Tibial nerve (tissue), 4 donors: ENCODE data around the gene POLDIP2. TPM values are rescaled to one million over a fixed set of nuclear protein-coding genes. Genes with fewer than 3 reads are reported as not detected.

Source experiments
- DNase-seq, 2 donors: peaks; one replicate each; pipeline ENCODE4 v3.0.0-alpha.2; 2019; ENCODE audit warnings: low spot score in 2 of 2
- H3K27ac ChIP-seq, 4 donors: fragments of 200-600 bp; sonication (generic) in 3 of 4; one replicate each; pipeline ENCODE4 v1.5.1; 2017 to 2019; ENCODE audit warnings: mild to moderate bottlenecking in 1 of 4
- H3K27me3 ChIP-seq, 2 donors: fragments of 200-600 bp; sonication (generic) in 1 of 2; one replicate each; pipeline versions ENCODE4 v1.5.1 to v1.6.0; 2017 to 2019
- H3K36me3 ChIP-seq, 3 donors: fragments of 200-600 bp; sonication (generic); one replicate each; pipeline ENCODE4 v1.5.1; 2018 to 2019
- H3K4me1 ChIP-seq, 4 donors: fragments of 200-600 bp; sonication (generic) in 3 of 4; one replicate each; pipeline ENCODE4 v1.5.1; 2017 to 2019
- H3K4me3 ChIP-seq, 4 donors: fragments of 200-600 bp; sonication (generic) in 3 of 4; one replicate each; pipeline ENCODE4 v1.5.1; 2017 to 2019; ENCODE audit warnings: mild to moderate bottlenecking in 1 of 4, moderate library complexity in 1 of 4
- H3K9me3 ChIP-seq, 4 donors: fragments of 200-600 bp; sonication (generic) in 3 of 4; one replicate each; pipeline ENCODE4 v1.5.1; 2017 to 2019
- CTCF ChIP-seq, 5 experiments: fragments of 200-600 bp in 3 of 5; fragments of 450-650 bp in 2 of 5; sonication (generic) in 3 of 5; IDR thresholded peaks; one replicate each; pipeline ENCODE4 v1.5.1; 2016 to 2019; ENCODE audit warnings: antibody characterized with exemption in 5 of 5, mild to moderate bottlenecking in 3 of 5, moderate library complexity in 2 of 5
- EP300 ChIP-seq, 2 donors: sonication (generic); formaldehyde crosslinking; IDR thresholded peaks; one replicate each; pipeline ENCODE4 v1.6.1; 2017; ENCODE audit warnings: antibody characterized with exemption in 2 of 2, mild to moderate bottlenecking in 1 of 2
- POLR2A ChIP-seq, 2 donors: fragments of 450-650 bp; IDR thresholded peaks; one replicate each; pipeline ENCODE4 v1.6.1; 2017; ENCODE audit warnings: antibody characterized with exemption in 2 of 2, mild to moderate bottlenecking in 2 of 2, moderate library complexity in 2 of 2
- WGBS, 2 donors: methylation state at CpG; one replicate each; pipeline ENCODE4 v1.1.5; 2018; 5-methylcytosine and 5-hydroxymethylcytosine counted together
- total RNA-seq, 4 donors: library from RNA; depleted of rRNA; stranded (reverse); fragments of >200 nt; gene quantifications; one replicate each; pipeline ENCODE4 v1.1.0, GENCODE V29; 2016

POLDIP2 gene
- total RNA-seq, 4 donors from 2014 or later = 56.5 to 87.9 (median 66.6) TPM

GRCh38 chr17:28404007-28404406 is 46.7 kb upstream of the POLDIP2 start:
- Histone ChIP-seq H3K36me3 (peaks cover 0 to 43% (median 0%) of the 10 kb centered on the region in 3 donors), H3K4me1 (peaks cover 0 to 21% (median 4%) of the 10 kb centered on the region in 4 donors), H3K27me3 (no peaks in the 10 kb centered on the region), H3K9me3 (no peaks in the 10 kb centered on the region), H3K27ac (no peak overlapping the region), H3K4me3 (no peak overlapping the region)
- no peak for DNase-seq
- 79 to 81% methylated on average over 2 of the region's 2 CpGs for WGBS, 2 donors
- no peak for TF ChIP-seq CTCF (IDR thresholded peaks at IDR 0.05)
- no peak for TF ChIP-seq POLR2A (IDR thresholded peaks at IDR 0.05)
- TF ChIP-seq EP300 (IDR thresholded peaks at IDR 0.05) = no peak

GRCh38 chr17:28402844-28403243 is 45.5 kb upstream of the POLDIP2 start:
- Histone ChIP-seq H3K27ac (peak overlapping the region in 1 of 4 donors; percentile 2), H3K27me3 (no peaks in the 10 kb centered on the region), H3K9me3 (no peaks in the 10 kb centered on the region), H3K4me1 (peaks cover 0 to 24% (median 4%) of the 10 kb centered on the region in 4 donors), H3K4me3 (no peak overlapping the region), H3K36me3 (peaks cover 0 to 54% (median 0%) of the 10 kb centered on the region in 3 donors)
- TF ChIP-seq CTCF (IDR thresholded peaks at IDR 0.05) (no peak), POLR2A (IDR thresholded peaks at IDR 0.05) (no peak), EP300 (IDR thresholded peaks at IDR 0.05) (no peak)
- WGBS, 2 donors = 80 to 90% methylated on average over 6 of the region's 6 CpGs
- DNase-seq = no peak

- TF ChIP-seq CTCF (IDR thresholded peaks at IDR 0.05) (no peak), EP300 (IDR thresholded peaks at IDR 0.05) (no peak), POLR2A (IDR thresholded peaks at IDR 0.05) (no peak)
- peak overlapping the region in 1 of 4 donors; percentile 2 for H3K27ac ChIP-seq
- 33 to 56% methylated on average over 3 of the region's 3 CpGs for WGBS, 2 donors
- H3K36me3 ChIP-seq = peaks cover 0 to 61% (median 0%) of the 10 kb centered on the region in 3 donors
- no peak overlapping the region for H3K4me3 ChIP-seq
- peaks cover 0 to 24% (median 4%) of the 10 kb centered on the region in 4 donors for H3K4me1 ChIP-seq
- H3K9me3 ChIP-seq = no peaks in the 10 kb centered on the region
- no peaks in the 10 kb centered on the region for H3K27me3 ChIP-seq
- no peak for DNase-seq
Measured at GRCh38 chr17:28402224-28402630, 44.9 kb upstream of the POLDIP2 start.

- no peak for DNase-seq
- Histone ChIP-seq H3K9me3 (no peaks in the 10 kb centered on the region), H3K4me1 (peaks cover 0 to 10% (median 2%) of the 10 kb centered on the region in 4 donors), H3K36me3 (peaks cover 0 to 85% (median 0%) of the 10 kb centered on the region in 3 donors), H3K27me3 (no peaks in the 10 kb centered on the region), H3K4me3 (no peak overlapping the region), H3K27ac (no peak overlapping the region)
- TF ChIP-seq EP300 (IDR thresholded peaks at IDR 0.05) = no peak
- TF ChIP-seq POLR2A (IDR thresholded peaks at IDR 0.05) = no peak
- no peak for TF ChIP-seq CTCF (IDR thresholded peaks at IDR 0.05)
- WGBS, 2 donors = 95% methylated on average over 4 of the region's 4 CpGs
Measured at GRCh38 chr17:28399808-28400207, 42.5 kb upstream of the POLDIP2 start.

- Histone ChIP-seq H3K27me3 (no peaks in the 10 kb centered on the region), H3K36me3 (peaks cover 0 to 97% (median 0%) of the 10 kb centered on the region in 3 donors), H3K4me1 (peaks cover 0 to 2% (median 0%) of the 10 kb centered on the region in 4 donors), H3K4me3 (no peak overlapping the region), H3K9me3 (no peaks in the 10 kb centered on the region), H3K27ac (no peak overlapping the region)
- TF ChIP-seq POLR2A (IDR thresholded peaks at IDR 0.05) (no peak), CTCF (IDR thresholded peaks at IDR 0.05) (no peak), EP300 (IDR thresholded peaks at IDR 0.05) (no peak)
- WGBS, 2 donors = 43 to 50% methylated on average over 4 to 6 of the region's 6 CpGs
- DNase-seq = no peak
Measured at GRCh38 chr17:28398280-28398981, 41.1 kb upstream of the POLDIP2 start.
